Fibroblast of upper back skin (primary cell): ENCODE data around the gene SLC8A3.
"Not testable (repeated sequence)": the region's sequence is repeated elsewhere in the genome, so short reads cannot be mapped to it uniquely, and the experiment has no call there.

Experiments
- DNase-seq: peaks from one replicate; pipeline ENCODE4 v3.0.0-alpha.2; 2013

SLC8A3 gene, protein sequence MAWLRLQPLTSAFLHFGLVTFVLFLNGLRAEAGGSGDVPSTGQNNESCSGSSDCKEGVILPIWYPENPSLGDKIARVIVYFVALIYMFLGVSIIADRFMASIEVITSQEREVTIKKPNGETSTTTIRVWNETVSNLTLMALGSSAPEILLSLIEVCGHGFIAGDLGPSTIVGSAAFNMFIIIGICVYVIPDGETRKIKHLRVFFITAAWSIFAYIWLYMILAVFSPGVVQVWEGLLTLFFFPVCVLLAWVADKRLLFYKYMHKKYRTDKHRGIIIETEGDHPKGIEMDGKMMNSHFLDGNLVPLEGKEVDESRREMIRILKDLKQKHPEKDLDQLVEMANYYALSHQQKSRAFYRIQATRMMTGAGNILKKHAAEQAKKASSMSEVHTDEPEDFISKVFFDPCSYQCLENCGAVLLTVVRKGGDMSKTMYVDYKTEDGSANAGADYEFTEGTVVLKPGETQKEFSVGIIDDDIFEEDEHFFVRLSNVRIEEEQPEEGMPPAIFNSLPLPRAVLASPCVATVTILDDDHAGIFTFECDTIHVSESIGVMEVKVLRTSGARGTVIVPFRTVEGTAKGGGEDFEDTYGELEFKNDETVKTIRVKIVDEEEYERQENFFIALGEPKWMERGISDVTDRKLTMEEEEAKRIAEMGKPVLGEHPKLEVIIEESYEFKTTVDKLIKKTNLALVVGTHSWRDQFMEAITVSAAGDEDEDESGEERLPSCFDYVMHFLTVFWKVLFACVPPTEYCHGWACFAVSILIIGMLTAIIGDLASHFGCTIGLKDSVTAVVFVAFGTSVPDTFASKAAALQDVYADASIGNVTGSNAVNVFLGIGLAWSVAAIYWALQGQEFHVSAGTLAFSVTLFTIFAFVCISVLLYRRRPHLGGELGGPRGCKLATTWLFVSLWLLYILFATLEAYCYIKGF

GRCh38 chr14:70188659-70189455, at the start of gene SLC8A3:
Gene SLC8A3 (minus strand): TSS chr14:70188951. CDS start chr14:70168422, 20,529 bp downstream.
- DNase-seq, result peak; percentile 37

DNA sequence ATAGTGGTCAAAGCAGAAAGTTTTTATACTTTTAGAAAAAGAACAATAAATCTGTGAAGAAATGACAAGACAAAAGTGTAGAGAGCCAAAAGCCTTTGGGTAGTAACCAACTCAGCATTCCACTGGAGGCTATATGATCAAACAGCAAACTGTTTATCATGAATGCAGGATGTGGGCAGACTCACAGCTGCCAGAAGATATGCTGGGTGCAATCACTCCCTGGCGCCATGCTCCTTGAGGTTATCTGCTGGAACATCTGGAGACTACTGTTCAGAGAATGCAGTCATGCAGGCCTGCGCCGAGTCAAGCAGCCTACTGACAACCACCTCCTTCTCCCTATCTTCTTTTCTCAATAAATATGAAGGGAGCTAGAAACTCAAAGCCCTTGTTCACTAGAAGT, 49.0 kb upstream of the SLC8A3 start:
- DNase-seq, result no peak

- DNase-seq, result no peak
Measured at GRCh38 chr14:70234066-70234950, 45.6 kb upstream of the SLC8A3 start.

GRCh38 chr14:70231756-70232544, 43.2 kb upstream of the SLC8A3 start:
- DNase-seq, result not testable (repeated sequence)

DNA sequence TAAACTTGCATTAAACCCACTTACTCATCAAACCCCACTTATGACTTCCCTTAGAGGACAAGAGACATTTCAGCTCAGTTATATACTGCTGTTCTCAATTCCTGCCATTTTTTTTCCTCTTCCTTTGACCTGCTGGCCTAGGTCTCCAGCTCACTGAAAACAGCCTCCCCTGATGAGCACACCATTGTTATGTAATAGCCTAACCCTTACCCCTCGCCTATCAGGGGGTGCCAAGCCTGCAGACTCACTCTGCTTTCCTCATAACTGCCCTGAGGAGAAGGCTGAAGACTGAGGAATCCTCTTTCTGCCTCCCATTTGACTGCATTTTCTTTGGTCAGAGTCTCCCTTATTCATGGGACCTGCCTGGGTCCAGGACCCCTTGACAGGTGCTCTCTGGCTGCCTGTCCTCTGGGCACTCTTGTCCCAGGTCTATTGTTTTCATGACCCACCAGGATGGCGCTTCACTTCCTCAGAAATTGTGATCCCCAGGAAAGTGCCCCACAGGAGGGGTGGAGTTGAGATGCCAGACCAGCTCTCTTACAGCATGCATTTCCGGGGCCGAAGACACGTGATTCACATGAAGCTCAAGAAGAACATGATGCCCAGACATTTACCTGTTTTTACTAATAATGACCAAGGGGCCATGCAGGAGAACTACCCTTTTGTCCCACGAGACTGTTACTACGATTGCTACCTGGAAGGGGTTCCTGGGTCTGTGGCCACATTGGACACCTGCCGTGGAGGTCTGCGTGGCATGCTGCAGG, 41.3 kb upstream of the SLC8A3 start:
- not testable (repeated sequence) for DNase-seq

- DNase-seq, result peak; percentile 27
Measured at GRCh38 chr14:70213721-70214282, 25.1 kb upstream of the SLC8A3 start.

DNA sequence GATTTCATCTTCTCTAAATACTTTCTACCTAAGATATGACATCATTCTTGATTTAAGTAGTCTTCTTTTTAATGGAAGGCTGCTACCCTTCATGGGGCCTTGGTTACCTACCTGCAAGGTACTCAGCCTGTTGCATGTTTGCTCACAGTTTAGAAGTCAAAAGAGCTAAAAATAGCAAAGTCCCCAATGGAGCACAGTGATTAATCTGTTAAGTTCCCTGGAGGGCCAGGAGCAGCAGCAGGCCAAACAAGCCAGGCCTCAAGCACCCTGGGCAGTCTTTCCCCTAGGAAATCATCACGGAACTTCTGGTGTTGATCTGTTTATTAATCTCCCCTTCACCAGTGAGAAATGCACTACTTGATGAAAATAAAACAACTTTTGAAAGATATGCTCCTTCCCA, 24.0 kb upstream of the SLC8A3 start:
- no peak for DNase-seq

DNA sequence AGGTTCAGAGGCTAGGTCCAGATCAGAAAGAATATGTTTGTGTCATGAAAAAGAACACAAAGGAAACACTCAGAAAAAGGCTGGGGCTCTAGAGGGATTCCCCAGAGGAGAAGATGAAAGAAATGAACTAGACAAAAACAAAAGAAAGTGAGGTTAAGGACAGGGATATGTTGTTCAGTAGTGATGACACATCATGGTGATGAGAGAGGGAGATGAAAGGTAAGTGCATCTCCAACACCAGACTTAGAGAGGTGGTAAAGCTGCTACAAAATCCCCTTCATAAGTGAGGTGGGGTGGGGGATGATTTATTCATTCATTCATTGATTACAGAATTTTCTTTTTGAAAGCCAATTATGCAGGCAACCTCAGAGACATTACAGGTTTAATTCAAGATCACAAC, 19.6 kb upstream of the SLC8A3 start:
- no peak for DNase-seq

DNA sequence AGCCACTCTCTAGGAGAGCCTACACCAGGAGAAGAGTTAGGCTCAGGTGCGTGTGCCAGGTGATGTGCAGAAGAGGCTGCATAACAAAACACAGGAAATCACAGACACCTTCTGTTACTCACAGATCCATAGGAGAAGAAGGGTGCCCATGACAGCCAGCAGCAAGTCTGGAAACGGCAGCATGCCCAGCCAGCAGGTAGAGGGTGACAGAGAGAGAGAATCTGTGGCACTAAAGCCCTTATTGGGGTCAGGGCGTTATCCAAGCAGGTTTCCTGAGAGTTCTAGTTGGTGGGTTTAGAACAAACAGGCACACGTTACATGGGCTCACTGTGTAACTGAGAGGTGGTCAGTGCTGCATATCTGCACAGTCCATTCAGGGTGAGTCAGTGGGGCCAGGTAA, 14.9 kb upstream of the SLC8A3 start:
- no peak for DNase-seq

DNA sequence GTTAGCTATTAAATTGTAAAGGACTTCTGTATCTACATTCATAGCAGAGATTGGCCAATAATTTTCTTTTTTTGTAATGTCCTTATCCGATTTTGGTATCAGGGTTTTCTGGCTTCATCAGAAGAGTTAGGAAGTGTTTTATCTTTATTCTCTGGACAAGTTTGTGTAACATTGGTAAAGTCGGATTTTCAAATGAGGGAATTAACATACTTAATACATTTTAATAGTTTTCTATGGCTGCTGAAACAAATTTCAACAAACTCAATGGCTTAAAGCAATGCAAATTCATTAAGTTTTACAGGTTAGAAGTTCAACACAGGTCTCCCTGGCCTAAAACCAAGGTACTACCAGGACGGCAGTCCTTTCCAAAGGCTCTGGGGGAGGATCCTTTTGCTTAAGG, 13.2 kb upstream of the SLC8A3 start:
- DNase-seq, result no peak

- peak; percentile 8 for DNase-seq
Measured at GRCh38 chr14:70193396-70193795, 4.6 kb upstream of the SLC8A3 start.

DNA sequence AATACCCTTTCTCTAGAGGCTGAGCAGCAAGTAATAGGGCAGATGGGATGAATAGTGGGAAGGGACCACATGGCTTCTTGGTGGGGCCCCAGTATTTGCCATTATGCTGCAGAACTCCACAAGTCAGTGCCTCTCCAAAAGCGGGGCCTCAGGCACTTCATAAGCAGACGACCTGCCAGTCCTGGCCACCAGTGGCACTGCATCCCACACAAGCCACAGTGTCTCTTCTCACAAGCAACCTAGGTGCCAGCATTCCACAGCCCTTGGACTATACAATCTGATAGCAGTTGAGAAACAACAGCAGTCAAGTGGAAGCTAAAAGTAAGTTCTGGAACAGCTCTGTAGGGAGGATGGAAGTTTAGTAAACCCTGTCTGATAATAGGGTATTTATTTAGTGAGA, 4.2 kb upstream of the SLC8A3 start:
- no peak for DNase-seq

DNA sequence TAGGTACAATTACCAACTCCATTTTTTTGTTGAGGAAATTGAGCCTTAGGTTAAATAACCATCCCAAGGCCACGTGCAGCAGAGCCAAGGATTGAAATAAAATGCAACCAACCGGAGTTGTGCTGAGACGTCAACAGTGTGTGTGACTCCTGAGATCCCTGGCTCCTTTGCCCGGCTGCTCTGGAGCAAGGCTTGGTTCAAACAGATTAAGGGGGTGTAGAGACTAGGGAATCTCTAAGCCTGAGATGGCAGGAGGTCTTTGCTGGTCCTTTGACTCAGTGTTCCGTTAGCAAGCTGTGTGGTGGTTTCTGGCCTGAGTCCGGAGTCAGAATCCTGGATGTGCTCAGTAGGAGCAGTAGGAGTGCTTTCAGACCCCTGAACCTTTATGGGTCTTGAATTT, 1.4 kb upstream of the SLC8A3 start:
- no peak for DNase-seq

DNA sequence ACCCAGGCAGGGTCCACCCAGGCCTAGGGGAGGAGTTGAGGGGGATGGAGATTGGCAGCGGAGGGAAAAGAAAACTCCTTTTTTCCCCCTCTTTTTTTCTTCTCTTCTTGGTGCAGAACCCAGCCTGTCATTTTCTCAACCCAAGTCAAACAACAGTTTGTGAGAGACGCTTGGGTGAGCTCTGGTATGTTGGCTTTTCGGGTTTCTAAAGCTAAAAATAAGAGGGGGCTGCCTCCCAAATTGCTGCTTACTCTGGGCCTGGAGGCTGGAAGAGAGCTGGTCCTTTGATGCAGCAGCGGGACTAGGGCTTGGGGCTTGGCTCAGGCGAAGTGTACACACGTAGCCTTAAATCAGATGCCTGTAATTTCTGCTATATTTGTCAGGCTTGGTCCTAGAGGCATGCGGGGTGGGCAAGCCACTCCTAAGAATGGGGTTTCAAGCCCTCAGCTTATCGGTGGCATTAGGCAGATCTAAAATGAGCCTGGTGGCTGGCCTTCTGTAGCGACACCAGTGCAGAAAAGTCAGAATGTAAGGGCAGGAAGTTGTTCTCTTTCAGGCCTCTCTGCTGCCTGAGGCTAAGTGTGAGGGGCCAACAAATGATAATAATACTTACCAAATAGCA, 816 bp upstream of the SLC8A3 start:
- DNase-seq, result no peak

GRCh38 chr14:70188322-70188658, 461 bp downstream of the SLC8A3 start:
- DNase-seq, result peak; percentile 4

- peak; percentile 55 for DNase-seq
Measured at GRCh38 chr14:70186900-70187451, 1.8 kb downstream of the SLC8A3 start.

- no peak for DNase-seq
Measured at GRCh38 chr14:70183991-70184390, 4.8 kb downstream of the SLC8A3 start.

DNA sequence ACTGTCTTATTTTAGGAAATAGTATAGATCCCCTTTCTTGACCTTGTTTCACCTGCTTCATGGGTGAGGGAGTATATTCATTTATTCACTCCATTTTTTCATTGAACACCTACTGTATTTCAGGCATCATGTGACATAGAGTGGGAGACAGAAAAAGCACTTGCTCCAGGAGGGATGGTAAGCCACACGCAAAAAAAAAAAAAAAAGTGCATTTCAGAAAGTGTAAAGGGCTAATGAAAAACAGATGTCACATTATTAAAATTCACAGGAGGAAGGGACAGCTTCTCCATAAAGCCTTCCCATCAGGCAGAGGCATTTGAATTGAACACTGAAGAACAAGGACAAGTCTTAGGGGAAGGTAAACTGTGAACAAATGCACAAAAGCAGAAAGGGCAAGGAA, 7.5 kb downstream of the SLC8A3 start:
- no peak for DNase-seq

- no peak for DNase-seq
Measured at GRCh38 chr14:70180718-70181117, 8.0 kb downstream of the SLC8A3 start.
